ENCODE measurements around the gene GTPBP3.
"Not testable (repeated sequence)": the region's sequence is repeated elsewhere in the genome, so short reads cannot be mapped to it uniquely, and the experiment has no call there.

GTPBP3 gene

DNA sequence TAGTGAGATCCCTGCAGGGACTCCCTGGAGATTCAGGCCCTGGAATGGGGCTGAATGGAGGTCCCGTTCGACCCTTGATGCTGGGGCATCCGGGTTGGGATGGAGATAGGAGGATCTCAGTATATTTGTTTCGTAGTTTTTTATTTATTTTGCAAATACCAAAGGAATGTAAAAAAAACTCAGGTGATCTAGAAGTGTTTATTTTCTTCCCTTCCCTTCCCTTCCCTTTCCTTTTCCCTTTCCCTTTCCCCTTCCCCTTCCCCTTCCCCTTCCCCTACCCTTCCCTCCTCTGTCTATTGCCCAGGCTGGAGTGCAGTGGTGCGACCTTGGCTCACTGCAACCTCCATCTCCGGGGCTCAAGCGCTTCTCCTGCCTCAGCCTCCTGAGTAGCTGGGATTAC lies 4.5 kb downstream of the GTPBP3 start:
- no peak for DNase-seq (ENCODE audit: low read depth)

DNA sequence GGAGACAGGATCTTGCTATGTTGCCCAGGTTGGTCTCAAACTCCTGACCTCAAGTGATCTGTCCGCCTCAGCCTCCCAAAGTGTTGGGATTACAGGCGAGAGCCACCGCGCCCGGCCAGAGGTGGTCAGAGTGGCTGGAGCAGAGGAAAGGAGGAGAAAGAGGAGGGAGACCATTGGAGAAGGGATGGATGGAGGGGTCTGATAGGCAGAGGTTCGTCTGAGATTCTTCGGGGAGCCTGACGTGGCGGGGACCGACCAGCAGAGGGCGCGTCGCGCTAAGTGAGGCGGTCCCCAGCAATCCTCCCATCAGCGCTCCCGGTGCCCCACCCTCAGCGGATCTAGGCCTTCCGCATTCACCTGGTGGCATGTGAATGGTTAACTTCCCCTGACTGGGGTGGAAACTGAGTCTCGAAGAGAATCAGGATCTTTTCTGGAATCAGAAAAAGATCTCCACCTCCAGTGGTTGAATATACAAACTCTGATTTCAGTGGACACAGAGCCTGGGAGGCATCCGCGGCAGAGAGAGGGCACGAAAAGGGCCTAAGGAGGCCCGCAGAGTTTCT lies 8.8 kb downstream of the GTPBP3 start:
- DNase-seq (ENCODE audit: low read depth), result no peak

DNA sequence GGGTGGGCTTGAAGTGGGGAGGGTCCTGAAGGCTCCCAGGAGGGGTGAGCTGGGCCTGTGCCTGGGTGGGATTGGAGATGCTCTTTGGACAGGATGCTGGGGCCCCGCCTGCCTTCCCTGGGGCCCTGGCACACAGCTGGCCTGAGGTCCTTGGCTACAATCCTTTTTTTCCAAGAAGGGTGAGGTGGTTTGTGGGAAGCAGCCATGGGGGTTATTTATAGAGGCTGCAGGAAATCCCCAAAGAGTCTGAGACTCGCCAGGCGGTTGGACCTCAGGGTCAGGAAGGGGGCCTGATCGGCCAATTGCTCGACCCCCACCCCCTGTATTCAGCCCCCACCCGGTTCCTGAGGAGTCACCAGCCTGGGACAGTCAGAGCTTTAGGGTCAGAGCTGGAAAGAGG lies 10.0 kb downstream of the GTPBP3 start:
- no peak for DNase-seq (ENCODE audit: low read depth)

DNA sequence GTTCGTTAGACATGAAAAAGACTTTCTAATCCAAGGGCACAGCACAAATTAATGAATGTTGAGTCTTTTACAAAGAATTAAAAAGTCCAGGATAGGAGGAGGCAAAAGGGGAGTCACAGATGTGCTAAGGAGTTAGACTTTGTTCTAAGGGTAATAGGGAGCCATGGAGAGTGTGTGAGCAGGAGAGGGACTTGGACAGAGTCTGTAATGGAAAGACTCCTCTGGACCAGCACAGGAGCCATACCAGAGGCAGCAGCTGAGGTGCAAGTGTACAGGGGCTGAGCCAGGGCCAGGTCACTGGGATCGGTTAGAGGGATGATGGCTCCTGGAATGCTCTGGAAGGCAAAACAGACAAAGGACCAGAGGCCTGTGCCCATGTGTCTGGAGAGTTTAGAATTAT lies 10.5 kb downstream of the GTPBP3 start:
- DNase-seq (ENCODE audit: low read depth), result no peak

DNA sequence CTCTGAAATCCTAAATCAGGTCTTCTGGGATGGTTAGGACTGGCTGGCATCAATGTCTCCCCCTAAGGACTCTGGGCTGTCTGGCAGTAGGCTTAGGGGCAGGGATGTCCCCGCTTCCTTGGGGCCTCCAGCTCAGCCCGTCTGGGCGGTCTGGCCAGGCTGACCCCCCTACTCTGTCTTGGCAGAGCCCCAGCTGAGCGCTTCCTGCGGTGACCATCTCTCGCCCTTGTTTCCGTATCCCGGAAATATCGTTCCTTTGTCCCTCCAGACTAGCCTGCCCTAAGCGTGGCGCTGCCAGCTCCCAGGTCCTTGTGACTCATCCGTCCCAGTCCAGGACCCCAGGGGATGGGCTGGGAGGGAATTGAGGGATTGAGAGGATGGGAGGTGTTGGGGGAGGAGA lies 11.3 kb downstream of the GTPBP3 start:
- no peak for DNase-seq (ENCODE audit: low read depth)

DNA sequence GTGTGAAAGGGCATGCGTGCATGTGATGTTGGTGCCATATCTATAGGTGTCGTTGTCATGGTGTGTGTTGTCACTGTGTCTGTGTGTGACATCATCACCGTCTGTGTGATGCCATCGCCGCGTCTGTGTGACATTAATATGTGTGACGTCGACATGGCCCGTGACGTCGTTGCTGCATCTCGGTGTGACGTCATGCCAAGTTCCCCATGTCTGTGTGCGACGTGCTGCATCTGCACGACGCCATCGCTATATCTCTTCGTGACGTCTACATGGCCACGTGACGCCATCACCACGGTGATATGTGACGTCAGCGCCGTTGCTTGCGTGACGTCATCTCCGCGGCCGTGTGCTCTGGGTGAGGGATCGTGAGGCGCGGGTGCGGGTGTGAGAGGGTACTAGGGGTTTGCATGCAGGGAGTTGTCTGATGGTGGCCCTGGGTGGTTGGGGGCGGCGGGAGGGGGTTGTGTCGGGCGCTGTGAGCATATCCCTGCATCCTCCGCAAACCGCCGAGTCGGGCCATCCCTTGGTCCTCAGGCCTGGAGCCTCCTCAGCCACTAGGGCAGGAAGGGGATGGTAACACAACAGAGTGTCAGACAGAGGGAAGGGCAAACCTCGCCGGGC lies 14.6 kb downstream of the GTPBP3 start:
- no peak for DNase-seq (ENCODE audit: low read depth)

DNA sequence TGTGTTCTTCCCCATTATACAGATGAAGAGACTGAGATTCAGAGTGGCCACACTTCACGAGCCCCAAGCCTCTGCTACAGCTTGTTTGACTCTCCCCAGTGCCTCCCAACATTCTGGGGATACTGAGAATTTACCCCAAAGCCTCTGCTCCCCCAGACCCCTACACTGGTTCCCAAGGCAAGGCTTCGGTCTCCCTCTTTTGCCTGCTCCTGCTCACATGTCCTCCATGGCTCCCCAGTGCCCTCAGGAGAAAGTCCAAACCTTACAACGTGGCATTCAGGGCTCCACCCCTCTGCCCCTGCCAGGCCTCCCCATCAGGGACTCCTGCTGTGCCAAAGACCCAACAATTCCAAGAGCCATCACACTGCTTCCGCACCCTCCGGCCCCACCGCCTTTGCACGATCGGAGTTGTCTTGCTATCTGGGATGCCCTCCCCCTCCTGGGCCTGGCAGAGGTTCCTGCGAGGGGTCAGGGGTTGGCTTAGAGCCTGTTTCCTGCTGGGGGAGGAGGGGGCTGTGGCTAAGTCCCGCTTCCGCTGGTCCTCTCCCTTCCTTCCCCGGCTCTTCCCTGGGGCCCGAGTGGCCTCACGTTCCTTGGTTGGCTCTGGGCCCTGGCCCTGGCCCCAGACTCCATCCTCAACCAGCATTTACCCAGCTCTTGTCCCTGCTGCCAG lies 15.4 kb downstream of the GTPBP3 start:
- no peak for DNase-seq (ENCODE audit: low read depth)

DNA sequence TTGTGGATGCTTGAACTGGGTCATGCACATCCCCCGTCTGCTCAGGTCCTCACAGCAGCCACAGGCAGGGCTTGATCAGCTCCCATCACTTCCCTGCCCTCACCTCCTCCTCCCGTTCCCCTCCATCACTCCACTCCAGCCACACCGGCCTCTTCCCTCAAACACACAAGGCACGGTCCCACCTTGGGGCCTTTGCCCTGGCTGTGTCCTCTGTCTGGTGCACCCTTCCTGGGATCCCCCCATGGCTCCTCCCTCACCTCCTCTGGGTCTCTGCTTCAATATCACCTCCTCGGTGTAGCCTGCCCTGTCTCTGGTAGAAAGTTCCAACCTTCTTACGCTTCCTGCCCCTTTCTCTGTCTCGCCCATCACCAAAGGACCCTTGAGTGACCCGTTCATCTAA lies 16.0 kb downstream of the GTPBP3 start:
- no peak for DNase-seq (ENCODE audit: low read depth)

DNA sequence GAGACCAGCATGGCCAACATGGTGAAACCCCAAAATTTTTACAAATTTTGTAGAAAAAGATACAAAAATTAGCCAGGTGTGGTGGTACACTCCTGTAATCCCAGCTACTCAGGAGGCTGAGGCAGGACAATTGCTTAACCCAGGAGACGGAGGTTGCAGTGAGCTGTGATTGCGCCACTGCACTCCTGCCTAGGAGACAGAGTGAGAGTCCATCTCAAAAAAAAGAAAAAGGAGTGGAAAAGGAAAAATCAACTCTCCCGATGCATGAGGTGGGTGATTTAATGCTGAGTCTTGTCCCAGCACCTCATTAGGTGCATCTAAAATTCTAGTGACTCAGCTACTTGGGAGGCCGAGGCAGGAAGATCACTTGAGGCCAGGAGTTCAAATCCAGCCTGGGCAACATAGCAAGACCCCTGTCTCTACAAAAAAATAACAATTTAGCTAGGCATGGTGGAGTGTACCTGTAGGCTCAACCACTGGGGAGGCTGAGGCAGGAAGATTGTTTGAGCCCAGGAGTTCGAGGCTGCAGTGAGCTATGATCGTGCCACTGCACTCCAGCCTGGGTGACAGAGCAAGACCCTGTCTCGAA lies 19.8 kb downstream of the GTPBP3 start:
- no peak for DNase-seq (ENCODE audit: low read depth)

DNA sequence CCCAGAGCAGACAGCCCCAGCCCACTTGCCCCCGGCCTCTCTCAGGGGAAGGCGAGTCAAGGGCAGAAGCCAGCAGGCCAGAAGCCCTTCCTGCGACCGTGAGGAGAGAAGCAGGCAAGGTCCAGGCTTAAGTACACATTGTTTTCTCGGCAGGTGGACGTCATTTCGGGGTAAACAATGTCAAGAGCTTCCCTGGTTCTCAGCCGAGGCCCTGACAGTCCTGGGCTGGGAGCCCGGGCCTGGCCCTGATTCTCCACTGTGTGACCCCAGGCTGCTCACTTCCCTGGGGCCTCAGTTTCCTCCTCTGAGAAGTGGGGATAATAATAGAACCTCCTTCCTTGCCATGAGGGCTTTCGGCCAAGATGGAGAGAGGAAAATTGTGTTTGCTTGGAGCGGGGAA lies 20.4 kb downstream of the GTPBP3 start:
- no peak for DNase-seq (ENCODE audit: low read depth)

DNA sequence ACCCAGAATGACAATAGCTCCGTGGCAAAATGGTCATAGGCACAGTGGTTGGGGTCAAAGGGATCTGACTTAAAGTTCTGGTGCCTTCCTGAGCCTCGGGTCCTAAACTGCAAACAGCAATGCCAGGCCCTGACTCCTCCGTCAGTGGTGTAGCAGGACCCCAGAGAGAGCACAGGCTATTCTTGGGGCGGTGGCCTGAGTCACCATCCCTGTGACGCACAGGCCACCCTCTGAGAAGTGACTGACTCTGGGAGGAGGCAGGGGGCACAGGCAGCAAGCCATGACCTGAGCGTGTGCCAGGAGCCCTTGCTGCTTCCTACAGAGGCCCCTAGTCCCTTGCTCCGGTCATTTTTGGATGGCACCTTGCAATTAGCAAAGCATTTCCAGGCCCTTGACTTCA lies 21.0 kb downstream of the GTPBP3 start:
- DNase-seq (ENCODE audit: low read depth), result no peak

DNA sequence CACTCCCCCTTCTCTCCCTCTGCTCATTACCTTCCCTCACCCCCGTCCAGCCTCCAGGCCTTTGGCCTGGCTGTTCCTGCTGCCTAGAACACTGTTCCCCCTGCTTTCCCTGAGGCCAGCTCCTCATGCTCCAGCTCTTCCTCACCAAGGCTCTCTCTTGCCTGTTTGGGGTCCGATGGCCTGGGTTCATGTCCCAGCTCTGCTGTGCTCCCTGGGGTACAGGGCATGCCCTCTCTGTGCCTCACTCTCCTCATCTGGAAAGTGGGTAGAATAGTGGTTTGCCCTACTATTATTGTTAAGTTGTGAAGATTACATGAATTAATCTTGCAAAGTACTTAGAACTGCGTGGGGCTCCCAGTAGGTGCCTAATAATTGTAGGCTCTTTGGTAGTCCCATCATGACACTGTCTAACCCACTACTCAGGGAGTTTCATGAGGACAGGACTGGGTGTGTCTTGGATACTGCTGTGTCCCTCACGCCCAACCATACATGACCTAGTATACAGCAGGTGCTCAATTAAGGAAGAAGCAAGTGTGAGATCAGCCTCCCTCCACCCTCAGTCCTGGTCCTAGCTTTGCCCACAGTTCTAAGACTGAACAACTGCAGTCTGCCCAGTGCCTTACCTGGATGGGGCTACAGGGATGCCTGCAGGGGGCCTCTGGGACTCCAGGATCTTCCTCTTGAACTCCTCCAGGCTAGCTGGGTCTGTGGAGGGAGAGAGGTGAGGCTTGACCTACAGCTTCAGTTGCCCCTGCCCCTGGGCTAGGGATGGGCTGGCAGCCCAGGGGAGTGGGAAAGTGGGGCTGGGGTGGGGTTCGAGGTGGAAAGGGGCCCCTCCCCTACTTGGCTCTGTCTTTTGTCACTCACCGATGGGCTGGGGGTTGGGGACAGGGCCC lies 22.8 kb downstream of the GTPBP3 start:
- DNase-seq (ENCODE audit: low read depth), result no peak

DNA sequence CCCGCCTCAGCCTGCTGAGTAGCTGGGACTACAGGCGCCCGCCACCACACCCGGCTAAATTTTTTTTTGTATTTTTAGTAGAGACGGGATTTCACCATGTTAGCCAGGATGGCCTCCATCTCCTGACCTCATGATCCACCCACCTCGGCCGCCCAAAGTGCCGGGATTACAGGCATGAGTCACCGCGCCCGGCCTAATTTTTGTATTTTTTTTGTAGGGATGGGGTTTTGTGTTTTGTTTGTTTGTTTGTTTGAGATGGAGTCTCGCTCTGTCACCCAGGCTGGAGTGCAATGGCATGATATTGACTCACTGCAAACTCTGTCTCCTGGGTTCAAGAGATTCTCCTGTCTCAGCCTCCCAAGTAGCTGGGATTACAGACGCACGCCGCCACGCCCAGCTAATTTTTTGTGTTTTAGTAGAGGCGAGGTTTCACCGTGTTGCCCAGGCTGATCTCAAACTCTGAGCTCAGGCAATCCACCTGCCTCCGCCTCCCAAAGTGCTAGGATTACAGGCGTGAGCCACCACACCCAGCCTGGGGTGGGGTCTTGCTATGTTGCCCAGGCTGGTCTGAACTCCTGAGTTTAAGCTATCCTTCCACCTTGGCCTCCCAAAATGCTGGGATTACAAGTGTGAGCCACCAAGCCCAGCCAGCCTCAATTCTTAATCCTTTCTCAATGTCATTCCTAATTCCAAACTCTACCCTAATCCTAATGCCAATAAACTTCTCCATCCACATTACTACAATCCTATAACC lies 26.7 kb downstream of the GTPBP3 start:
- not testable (repeated sequence) for DNase-seq (ENCODE audit: low read depth)

DNA sequence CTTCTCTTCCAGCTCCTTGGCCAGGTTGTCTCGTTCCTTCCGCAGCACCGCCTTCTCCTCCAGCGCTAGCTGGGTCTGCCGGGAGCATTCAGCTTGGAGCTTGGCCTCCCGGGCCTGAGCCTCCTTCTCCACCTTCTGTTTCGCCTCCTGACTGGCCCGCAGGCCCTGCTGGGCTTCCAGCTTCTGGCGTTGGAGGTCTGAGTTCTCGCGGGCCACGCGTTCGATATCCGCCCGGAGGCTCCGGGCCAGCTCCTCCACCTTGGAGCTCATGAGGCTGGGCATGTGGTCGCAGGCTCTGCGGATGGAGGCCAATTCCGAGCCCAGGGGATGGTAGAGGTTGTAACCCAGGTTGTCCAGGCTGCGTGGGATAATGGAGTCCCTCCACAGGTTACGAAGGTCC lies 28.0 kb downstream of the GTPBP3 start:
- DNase-seq (ENCODE audit: low read depth), result no peak

DNA sequence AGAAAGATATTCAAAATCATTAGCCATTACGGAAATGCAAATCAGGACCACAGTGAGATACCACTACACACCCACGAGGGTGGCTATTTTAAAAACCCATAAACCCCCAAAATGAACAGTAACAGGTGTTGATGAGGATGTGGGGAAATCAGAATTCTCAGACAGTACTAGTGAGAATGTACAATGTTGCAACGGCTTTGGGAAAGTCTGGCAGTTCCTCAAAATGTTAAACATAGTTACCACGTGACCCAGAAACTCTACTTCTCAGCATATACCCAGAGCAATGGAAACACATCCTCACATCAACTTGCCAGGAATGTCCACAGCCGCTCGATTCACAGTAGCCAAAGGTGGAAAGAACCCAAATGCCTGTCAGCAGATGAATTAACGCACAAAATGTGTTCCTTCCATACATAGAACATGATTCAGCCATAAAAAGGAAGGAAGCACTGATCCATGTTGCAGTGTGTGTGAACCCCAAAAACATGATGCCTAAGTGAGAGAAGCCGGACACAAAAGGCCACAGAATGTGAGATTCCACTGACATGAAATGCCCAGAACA lies 32.8 kb downstream of the GTPBP3 start:
- DNase-seq (ENCODE audit: low read depth), result no peak

DNA sequence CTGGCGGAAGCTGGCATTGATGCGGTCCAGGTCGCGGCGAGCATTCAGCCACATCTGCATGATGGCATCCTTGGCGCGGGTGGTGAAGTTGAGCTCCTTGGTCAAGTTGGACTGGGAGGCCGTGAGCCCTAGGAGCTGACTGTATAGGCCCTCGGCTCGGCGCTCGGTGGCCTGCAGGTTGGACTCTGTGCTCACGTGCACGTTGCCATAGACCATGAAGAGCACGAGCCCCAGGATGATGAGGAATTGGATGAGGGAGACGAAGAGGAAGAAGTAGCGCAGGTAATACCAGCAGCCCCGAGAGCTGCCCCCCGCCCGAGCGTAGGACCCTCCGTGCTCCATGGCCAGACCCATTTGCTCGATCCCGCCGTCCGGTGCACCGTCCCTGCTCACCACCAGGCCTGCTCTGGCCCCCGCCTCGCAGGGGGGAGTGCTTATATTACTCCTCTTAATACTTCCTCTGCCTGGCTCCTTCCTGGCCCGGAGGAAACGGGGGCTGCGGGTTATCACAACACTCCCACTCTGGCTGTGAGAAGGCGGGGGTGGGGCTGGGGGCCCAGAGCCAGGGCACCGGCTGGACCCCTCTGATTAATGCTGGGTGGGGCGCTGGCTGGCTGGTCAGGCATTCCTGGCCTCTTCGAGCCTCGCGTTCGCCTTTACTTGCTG lies 39.7 kb downstream of the GTPBP3 start, which contains the start of gene PLVAP:
Gene PLVAP (minus strand): TSS at position 408 of the 666 bp plus-strand sequence. CDS start 54 bp downstream, at position 354.
- DNase-seq (ENCODE audit: low read depth), result no peak

DNA sequence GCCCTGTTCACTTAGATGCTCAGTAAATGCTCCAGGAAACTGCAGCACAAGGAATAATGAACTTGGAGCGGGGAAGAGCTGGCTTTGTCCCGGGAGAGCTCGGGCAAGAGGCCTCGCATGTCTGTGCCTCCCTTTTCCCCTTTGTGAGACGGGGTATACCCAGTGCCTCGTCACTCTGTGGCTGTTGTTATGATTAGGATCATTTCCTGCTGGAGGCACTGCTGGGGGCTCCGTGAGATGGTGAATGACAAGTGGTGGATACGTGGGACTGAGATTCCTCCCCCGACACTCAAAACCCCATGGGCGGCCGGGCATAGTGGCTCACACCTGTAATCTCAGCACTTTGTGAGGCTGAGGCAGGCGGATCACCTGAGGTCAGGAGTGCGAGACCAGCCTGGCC lies 40.9 kb downstream of the GTPBP3 start:
- DNase-seq (ENCODE audit: low read depth), result no peak

DNA sequence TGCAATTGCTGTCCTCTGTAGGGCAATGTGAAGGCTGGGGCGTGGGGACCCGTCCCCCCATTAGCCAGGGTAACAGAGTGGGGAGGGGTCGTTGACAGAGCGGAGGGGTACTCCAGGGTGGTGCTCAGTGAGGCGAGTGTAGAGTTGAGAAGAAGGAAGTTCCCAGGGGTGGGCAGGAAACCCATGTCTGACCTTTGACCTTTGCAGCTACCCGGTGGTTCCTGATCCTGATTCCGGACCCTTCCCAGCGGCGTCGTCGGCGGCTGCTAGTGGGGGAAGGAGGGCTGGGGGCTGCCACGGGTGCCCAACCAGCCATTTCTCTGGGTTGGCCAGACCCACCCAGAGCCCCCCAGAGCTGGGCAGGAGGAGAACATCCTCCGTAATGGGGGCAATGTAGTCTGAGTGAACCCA lies 41.9 kb downstream of the GTPBP3 start:
- DNase-seq (ENCODE audit: low read depth), result no peak

DNA sequence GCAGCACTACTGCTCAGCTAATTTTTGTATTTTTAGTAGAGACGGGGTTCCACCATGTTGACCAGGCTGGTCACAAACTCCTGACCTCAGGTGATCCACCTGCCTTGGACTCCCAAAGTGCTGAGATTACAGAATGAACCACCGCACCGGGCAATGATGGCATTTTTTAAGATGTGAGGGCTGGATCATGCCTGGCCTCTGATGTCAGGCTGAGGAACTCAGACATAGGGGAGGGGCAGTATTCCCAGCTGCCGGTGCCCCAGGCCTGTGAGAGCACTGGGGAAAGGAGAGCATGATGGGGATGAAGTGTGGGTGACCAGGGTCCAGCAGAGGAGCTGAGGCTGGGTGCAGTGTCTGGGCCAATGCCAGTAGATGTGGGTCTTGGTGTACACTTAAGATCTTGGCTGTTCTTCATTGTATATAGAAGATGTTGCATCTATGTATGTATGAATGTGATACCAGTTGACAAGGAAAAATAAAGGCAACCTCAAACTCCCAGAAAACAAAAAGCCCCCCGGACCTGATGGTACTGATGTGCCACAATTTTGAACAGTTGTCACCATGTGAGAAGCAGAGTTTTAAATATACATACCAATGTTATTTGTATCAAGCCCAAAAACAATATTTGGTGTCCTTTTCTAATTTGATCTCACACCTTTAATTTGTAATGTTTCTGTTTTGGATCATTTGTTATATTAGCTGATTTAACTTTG lies 43.2 kb downstream of the GTPBP3 start:
- DNase-seq (ENCODE audit: low read depth), result no peak
